Mesenteric fat pad (tissue), 1 donor: ENCODE measurements around the gene DAGLA. TPM values are rescaled to one million over a fixed set of nuclear protein-coding genes. Genes with fewer than 3 reads are reported as not detected.

ENCODE experiments used
- DNase-seq: peaks from one replicate; pipeline ENCODE4 v3.0.0-alpha.2; 2020; ENCODE audit warnings: low spot score
- total RNA-seq: library from RNA; stranded (reverse); fragmentation: NEBNext Ultra II Directional; extraction: Animal tissue kit (Norgen Biotek cat#: 25700); gene quantifications from one replicate; pipeline ENCODE4 v1.2.1, GENCODE V29; 2021
- donor health status: DM: yes; HTN: yes; CAD: no.

Gene DAGLA
- total RNA-seq, 1 donor from 2014 or later: 3.3 TPM

DNA sequence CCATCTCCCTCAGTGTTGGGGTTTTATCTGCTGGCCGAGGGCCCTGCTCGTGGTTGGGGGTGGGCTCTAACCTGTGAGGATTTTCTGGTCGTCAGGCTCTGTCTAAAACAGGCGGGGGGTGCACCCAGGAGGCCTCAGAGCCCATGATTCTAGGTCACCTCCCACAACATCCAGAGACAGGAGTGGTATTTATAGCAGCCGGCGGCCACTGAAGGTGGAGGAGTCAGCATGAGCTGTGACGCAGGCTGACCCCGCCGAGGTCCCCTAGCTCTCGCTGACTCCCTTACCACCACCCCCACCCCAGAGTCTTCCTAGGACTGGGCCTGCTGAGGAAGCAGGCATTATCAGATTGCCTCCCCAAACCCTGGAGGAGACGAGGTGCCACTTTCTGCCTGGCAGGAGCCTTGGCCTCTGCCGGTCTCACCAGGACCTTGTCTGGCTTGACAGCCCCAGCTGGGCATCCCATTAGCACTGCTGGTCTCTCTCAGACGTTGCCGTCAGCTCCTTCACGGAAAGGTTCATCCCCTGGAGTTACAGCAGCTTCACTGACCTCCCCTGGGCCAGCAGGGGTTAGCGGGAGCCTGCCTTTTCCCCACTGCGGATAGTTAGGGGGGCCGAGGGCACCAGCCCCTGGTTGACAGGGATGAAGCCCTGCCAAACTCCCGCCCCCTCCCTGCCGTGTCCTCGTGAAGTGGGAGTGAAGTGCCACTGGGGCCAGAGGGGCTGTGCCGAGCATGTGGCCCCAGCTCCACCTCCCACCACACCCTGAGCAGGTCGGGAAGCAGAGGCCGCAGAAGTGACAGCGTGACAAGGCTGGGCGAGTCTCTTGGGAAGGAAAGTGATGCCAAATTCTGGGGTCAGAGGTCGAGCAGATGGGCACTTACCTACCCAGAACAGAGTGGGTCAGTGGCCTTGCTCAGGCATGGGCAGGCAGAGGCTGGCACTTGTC lies 26.5 kb downstream of the DAGLA start:
- no peak for DNase-seq

DNA sequence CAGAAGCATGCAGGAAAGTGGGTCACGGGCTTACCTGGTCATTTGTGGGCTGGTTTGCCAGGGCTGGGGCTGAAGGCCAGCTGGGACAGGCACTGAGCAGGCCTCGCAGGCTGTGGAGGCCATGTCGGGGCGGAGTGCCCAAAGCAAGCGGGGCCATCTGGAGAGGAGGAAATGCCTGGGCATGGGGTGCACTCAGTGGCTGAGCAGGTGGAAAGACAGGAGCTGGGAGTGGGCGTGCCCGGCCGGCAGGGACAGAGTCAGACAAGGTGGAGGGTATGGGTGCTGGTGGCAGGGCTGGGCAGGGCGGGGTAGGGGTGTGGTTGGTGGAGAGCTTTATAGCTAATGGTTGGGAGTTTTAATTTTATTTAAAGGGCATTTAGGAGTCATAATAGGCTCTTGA lies 27.4 kb downstream of the DAGLA start:
- DNase-seq: no peak

DNA sequence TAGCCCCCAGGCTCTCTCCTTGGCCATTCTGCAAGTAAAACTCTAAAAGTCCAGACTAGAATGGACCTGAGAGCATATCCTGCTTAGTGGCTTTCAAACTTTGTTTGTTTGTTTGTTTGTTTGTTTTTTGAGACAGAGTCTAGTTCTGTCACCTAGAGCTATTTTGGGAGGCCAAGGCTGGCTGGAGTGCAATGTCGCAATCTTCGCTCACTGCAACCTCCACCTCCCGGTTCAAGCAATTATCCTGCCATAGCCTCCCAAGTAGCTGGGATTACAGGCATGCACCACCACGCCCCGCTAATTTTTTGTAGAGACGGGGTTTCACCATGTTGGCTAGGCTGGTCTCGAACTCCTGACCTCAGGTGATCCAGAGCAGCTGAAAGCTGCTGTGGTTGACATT lies 28.9 kb downstream of the DAGLA start:
- DNase-seq: no peak

DNA sequence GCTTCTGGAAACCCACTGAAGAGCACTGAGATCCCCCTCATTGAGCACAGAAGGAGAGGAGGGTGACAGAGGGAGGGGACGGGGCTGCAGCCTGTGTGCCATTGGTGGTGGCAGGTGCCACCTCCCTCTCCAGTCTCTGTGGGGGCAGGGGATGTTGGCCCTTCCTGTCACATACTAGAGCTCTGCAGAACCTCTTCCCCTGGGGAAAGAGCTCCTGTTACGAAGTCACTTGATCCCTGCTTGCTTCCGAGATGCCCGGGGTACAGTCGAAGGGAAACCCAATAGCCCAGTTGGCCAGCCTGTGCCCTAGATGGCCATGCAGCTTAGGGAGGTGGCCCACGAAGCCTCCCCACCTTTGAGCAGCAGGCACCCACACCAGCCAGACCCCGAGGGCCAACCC lies 29.4 kb downstream of the DAGLA start:
- no peak for DNase-seq

DNA sequence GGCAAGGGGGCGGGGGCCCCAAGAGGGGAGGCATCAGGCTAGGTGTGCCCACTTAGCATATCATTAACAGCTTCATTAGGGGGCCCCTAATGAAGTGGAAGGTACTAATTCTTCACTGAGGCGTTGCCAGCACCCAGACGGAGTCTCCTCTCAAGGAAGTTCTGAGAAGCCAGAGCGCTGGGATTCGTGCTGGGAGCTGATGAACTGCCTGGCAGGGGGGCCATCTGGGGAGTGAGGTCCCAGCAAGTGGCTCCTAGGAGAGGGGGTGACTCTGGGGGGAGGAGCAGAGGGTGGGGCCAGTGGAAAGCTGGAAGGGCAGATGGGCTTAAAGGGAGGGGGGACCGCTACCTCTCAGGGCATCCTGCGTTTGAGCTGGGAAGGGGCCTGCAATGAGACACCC lies 29.8 kb downstream of the DAGLA start:
- no peak for DNase-seq

DNA sequence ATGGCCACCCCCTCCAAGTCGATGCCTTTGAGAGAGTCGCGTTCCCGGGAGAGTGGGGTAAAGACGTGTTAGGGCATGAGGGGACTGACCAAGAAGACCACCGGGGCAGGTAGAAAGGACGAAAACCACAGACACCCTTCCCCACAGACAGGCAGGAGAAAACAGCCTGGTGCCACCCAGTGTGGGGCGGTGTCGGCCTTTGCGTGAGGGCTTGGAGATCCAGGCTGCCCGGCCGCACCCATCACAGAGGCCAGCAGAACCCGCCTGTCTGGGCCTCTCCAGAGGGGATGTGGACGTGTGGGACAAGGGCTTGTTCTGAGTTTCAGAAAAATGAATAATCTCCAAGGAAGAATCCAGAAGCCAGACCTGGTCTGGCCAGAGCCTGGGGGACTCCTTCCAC lies 30.8 kb downstream of the DAGLA start:
- DNase-seq: no peak

DNA sequence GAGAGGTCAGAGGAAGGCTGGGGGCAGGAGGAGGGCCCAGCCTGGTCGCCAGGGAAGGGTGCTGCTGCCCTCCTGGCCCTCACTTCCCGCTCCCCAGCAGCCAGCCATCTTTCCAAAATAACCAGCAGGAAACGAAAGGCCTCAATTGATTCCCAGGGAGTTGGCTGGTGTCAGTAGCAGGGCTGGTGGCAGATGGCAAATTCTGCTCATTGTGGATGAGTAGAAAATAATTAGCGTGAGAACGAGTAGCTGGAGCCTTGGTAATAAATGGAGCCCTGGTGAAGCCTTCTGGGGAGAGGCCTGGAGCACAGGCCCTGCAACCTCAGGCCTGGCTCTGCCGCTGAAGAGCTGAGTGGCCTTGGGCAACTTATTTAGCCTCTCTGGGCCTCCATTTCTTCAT lies 31.3 kb downstream of the DAGLA start:
- no peak for DNase-seq

DNA sequence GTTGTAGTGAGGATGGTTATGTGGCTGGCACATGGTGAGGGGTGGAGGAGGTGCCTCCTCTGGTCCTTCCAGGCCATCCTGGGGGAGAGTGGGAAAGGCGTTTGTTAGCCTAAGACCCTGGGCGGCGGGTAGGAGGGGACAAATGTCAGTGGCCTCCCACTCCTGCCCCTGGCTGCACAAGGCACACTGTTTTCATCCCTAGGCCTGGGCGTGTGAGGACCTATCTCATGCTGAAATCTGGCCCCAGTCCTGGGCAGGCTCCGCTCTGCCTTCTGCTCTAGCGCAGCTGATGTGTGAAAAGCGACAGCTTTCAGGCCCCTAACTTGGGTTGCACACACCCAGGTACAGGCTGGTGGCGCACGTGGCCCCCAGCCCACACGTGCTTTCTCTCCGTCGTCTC lies 32.1 kb downstream of the DAGLA start:
- no peak for DNase-seq

DNA sequence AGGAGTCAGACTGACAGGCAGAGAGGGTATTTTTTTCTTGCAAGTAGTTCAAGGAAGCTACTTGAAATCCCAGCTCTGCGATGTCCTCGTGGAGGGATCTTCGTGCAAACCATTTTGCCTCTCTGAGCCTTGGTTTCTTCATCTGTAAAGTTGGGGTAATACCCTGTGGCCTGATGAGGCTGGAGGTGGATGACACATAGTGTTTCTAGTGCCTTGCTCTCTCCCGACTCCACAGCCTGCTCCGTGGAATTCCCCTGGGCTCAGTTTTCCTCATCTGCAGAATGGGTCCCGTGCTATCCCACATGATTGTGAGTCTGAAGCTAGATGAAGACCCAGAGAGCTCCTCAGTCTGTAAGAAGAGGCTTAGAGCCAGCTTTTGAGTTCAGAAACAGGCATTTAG lies 32.7 kb downstream of the DAGLA start:
- DNase-seq: no peak

DNA sequence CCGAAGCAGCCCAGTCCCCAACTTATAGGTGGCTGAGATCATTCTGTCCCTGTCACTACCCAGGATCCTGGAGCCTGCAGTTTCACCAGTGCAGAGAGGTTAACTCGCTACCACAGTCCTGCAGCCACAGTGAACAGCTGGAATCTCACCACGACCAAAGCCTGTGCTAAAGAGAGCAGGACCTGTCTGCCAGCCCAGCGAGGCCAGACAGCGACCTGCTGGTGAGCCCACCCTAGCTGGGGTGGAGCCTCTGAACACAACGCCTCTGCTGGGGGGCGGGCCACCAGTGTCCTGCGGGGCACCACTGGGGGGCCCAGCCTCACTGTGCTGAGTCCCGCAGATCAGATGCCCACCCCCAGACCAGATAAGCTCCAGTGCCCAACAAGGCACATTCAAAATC lies 33.3 kb downstream of the DAGLA start:
- DNase-seq: no peak

DNA sequence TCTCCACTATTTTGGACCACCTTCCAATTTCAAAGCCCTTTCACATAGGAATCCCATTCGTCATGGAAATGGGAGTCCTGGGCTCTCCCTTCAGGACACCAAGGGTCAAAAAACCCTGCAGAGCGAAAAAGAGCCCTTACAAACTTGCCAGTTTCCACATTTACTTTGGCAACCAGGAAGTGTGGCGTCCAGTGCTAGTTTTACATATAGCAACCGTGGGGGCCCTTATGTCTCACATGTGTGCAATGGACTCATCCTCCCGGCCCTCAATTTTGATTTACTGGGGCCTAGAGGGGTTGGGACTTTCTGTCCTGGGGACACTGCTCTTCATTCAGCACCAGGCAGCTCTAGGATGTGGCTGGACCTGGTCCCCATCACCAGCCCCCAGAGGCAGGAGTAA lies 33.7 kb downstream of the DAGLA start:
- no peak for DNase-seq

DNA sequence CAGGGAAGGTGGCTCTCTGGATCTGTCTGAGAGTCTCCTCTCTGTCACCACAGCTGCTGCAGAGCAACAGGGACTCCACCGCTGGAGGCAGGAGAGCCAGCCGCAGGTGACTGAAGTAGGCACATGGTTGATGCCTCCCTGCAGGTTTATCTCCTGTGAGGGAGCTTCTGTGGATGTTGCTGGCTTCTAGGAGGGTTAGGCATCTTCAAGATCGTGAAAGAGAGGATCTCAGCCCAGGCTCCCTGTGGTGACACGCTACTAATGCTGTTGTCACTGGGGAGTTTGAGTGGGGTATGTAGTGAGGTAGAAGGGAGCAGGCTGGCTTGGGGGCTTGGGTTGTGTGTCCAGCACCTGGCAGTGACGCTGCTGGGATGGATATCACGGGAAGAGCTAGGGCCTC lies 34.1 kb downstream of the DAGLA start:
- DNase-seq: no peak

DNA sequence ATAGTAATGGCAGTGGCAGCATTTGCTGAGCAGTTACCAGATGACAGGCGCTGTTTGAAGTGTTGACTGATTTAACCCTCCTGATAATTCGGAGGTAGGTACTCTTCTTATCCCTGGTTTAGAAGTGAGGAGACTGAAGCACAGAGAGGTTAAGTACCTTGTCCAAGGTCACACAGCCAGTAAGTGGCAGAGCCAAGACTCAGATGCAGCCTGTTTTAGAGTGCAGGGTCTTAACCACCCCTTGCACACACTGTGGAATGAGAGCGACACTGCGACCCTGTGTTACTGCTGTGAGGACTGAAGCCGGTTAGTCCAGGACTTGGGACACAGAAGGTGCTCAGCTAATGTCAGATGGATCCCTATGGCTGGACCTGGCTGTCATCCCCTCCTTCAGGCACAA lies 34.7 kb downstream of the DAGLA start:
- no peak for DNase-seq

DNA sequence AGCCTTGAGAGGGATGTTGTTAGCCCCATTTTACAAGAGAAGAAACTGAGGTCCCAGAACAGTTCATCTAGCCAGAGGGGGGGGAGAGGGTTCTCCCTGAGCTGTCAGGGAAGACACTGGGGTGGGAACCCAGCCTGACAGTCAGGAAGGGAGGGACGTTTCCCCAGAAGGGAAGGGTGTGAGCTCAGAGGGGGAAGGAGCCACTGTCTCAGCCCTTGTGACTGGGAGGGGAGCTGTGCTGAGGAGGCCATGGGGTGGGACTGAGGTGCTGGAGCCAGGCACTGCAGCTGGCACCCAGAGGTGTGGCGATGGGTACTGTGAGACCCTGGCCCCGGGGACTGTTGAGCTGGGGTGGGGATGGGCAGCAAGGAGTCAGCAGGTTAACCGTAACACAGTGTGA lies 35.7 kb downstream of the DAGLA start:
- DNase-seq: no peak

DNA sequence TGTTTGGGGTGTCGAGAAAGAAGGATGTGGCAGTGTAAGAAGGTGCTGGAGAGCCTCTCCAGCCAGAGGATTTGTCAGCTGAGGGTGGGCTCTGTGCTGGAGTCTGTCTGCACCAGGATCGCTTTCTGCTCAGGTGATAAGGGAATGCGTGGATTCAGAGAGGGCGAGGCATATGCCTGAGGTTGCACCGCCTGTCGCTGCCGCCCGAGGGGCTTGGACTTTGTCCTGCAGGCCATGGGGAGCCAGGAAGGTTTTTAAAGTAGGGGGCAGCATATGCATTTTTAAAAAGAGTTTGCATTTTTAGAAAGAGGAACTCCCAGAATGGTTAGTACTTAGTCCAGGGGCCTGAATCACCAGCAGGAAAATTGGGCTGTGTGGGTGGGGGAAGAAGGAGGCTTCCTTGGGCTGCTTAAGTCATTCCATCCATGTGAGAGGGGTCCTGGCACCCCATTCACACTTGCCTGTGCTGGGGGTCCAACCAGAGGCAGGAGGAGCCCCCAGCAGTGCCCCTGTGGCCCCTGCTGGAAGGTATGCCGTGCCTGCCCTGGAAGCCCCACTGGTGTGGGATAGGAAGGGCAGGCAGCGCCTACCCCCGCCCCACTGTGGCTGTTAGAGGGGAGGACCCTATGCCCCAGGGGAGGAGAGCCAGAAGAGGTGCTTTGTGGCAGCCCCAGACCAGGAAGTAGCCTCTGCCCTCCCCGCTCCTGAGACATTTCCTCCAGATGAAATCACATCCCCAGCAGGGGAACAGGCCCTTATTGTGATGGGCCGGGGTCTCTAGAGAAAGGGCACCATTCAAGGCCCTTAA lies 36.5 kb downstream of the DAGLA start:
- no peak for DNase-seq

DNA sequence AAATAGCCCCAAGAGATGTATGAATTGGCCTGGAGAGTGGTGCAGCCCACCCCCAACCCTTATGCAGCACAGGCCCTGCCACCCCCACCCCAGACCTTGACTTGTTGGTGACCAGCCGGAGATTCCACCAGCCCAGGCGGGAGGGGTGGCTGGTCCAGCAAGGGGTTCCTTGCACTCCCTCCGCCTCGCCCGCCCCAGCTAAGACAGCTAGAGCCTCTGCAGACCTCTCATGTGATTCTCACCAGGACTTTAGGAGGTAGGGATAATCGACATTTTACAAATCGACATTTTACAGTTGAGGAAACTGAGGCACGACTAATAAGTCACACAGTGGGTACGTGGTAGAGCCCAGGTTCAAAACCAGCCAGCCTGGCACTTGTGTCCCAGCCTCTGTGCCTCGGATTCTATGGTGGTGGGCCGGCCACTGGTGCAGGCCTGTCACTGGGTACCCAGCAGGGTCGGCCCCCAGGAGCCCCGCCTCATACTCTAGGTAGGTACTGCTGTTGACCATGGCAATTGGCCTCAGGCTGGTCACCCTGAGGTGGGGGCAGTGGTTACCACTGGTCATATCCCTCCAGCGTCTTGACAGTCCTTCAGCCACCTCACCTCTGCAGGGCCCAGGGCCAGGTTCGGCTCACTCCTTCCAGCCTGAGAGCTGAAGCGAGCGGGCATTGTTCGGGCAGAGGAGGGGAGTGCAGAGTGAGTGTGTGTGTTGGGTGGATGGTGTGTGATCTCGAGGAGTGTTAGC lies 37.3 kb downstream of the DAGLA start:
- DNase-seq: no peak

DNA sequence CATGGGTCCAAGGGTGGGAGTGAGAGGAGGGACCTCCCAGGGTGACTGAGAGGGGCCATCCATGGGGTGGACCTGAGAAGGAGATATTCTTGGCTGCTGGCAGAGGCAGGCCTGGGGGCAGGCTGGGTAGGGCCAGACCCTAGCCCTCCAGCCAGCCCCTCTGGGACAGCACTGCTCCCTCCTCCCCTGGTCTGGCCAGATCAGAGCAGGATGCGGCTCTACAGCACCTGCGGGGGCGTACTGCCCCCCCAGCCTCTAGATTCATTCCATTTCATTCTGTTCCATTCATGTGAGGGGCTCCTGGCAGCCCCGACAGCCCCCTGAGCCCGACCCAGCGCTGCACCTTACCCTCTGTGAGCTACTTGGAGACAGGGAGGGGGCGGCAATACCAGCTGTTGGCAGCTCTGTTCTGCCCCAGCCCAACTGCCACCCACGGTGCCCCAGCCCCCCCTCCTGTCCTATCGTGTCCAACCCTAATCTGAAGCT lies 37.9 kb downstream of the DAGLA start:
- DNase-seq: no peak

DNA sequence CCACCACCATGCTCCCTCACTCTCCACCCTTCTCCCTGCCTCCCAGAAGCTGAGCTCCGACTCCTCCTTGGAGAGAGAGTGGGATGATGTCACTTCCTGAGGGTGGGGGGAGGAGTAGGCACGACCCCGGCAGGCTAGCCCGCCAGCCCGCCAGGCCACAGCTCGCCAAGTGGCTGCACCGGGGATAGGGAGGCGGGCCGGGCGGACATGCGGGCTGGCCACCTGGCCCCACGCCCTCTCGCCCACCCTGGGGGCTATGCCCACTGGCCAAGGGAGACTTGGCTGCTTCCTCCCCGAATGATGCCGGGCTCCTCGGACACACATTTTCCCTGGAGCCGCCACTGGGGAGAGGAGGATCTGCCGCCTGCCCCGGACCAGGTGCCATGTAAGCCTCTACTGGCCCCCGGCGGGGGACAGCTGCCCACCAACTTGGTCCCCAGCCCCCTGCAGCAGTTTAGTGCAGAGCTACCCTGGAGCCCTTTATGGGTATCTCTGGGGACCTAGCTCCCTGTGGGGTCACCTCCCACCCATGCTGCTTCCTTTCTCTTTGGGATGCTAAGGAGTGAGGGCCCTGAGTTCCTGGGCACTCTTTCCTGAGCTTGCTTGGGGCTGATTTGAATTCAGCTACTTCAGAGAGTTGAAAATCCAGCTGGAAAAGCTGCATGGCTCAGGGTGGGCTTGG lies 38.6 kb downstream of the DAGLA start:
- DNase-seq: no peak

DNA sequence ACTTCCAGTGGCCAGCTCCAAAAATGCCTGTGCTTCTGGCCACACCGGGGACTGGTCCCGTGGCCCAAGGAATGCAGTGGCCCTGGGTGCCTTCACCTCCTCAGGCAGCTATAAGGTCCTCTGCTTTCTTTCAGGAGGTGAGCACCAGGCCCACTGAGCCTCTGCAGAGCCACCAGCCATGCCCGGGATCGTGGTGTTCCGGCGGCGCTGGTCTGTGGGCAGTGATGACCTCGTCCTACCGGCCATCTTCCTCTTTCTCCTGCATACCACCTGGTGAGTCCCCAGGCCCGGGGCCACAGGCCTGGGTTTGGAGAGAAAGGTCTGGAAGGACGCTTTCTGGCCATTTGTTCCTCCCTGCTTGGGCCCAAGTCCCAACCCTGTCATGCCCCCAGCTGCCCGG lies 39.8 kb downstream of the DAGLA start:
- DNase-seq: no peak

DNA sequence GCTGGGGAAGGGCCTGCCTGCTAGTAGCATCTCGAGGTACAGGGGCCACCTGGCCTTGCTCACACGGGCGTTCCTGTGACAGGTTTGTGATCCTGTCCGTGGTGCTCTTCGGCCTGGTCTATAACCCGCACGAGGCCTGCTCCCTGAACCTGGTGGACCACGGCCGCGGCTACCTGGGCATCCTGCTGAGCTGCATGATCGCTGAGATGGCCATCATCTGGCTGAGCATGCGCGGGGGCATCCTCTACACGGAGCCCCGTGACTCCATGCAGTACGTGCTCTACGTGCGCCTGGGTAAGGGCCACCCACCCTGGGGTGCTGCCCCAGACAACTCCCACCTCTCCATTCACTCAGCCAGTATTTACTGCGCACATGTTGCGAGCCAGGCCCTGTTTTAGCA lies 40.4 kb downstream of the DAGLA start:
- no peak for DNase-seq

DNA sequence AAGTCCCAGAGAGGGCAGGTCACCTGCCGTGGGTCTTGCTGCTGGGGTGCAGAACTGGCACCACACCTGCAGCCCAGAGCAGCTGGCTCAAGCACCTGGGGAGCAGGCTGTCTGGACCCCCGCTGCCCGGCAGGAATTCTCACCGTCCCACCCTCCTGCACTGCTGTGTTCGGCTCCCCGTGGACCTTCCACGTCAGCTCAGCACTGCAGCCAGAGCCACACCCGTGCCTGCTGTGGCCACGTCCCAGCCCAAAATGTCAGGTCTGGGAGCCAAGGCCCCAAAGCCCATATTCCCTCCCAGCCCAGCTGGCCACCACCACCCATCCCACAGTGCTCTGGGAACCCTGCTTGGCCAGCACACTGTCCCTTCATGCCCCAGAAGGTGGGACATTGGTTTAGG lies 44.2 kb downstream of the DAGLA start:
- DNase-seq: no peak
